ENCODE data around the gene LIMA1.
A peak's percentile ranks its signal among the peaks of the same experiment; 100 is the strongest.
"Not testable (repeated sequence)": the region's sequence is repeated elsewhere in the genome, so short reads cannot be mapped to it uniquely, and the experiment has no call there.

The LIMA1 gene

DNA sequence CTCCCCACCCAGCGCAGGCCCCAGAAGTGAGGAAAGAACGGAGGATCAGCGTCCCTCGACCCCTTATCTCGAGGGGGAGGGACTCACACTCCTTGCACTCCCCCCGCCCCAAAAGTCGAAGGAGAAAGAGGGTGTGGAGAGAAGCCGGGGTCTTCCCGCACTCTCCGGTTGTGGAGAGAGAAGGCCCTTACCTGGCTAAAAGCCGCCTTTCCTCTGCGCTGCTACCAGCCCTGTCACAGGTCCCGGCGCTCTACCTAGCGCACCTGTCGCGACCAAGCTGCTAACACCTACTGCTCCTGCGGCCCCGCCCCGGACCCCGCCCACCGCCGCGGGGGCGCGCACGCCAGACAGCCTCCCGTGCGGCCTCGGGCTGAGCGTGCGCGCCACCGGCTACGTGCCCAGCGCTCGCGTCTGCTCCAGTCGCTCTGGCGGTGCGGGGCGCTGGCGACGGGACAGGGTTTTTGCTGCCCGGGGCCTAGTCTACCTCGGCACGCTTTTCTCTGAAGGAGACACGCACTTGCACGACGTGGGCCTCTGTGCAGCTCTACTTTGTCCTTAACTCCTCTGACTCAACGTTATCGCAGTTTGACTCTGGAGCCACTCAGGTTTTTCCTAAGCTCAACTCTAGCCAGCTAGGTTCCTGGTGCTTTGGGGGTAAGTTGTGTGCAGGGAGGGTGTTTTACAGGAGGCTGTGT, at the start of gene LIMA1:
Gene LIMA1 (minus strand): TSS at position 292 of the 695 bp plus-strand sequence. CDS start 34,769 bp downstream, outside the sequence.
- H3K4me1 ChIP-seq (ENCODE audit: insufficient read depth, low read length): peaks cover 26% of the 10 kb centered on the region

DNA sequence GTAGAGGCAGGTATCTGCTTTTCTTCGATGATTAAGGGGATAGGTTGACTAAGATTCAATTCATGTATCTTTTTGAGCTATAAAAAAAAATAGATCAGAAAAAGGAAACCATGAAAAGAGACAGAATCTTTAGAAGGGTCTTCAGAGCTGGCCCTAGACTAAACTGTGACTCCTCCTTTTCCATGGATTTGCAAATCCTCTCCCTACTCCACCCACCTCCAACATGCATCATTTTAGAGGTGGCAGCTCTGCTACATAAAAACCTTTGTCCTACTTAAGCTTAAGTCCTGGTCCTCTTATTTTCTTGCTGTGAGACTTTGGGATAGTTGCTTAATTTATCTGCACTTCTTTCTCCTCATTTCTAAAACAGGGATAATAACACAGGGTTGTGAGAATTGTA, 48.4 kb upstream of the LIMA1 start:
- Histone ChIP-seq H2AFZ (ENCODE audit: low read depth, low read length) (no peak overlapping the region), H3K79me2 (ENCODE audit: insufficient read depth, low read length) (no peaks in the 10 kb centered on the region), H3K4me1 (ENCODE audit: insufficient read depth, low read length) (no peaks in the 10 kb centered on the region)

More for the DNA sequence above, at the start of gene LIMA1:
- H4K20me1 ChIP-seq (ENCODE audit: insufficient read depth, low read length): no peaks in the 10 kb centered on the region
- H3K4me3 ChIP-seq (ENCODE audit: low read depth in 1 of 2, low read length in 2 of 2): peak within 1 kb of the TSS; percentile 56 to 85
- peaks cover 9% of the 10 kb centered on the region; the same call in 1 of the 2 replicates for H3K79me2 ChIP-seq (ENCODE audit: insufficient read depth, low read length)
- no peaks in the 10 kb centered on the region for H3K9me3 ChIP-seq (ENCODE audit: insufficient read depth, low read length, severe bottlenecking)
- TF ChIP-seq, protein P1, sequence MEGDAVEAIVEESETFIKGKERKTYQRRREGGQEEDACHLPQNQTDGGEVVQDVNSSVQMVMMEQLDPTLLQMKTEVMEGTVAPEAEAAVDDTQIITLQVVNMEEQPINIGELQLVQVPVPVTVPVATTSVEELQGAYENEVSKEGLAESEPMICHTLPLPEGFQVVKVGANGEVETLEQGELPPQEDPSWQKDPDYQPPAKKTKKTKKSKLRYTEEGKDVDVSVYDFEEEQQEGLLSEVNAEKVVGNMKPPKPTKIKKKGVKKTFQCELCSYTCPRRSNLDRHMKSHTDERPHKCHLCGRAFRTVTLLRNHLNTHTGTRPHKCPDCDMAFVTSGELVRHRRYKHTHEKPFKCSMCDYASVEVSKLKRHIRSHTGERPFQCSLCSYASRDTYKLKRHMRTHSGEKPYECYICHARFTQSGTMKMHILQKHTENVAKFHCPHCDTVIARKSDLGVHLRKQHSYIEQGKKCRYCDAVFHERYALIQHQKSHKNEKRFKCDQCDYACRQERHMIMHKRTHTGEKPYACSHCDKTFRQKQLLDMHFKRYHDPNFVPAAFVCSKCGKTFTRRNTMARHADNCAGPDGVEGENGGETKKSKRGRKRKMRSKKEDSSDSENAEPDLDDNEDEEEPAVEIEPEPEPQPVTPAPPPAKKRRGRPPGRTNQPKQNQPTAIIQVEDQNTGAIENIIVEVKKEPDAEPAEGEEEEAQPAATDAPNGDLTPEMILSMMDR (IDR thresholded peaks at IDR 0.05; ENCODE audit: borderline replicate concordance, extremely low read depth, low read length, poor library complexity, severe bottlenecking): peak; percentile 55
- TF ChIP-seq EZH2 (IDR thresholded peaks at IDR 0.05; ENCODE audit: borderline replicate concordance, low read depth, low read length, severe bottlenecking): no peak
- peak within 1 kb of the TSS; percentile 81 for H3K27ac ChIP-seq (ENCODE audit: low read length)
- H3K9ac ChIP-seq (ENCODE audit: low read depth, low read length): peak within 1 kb of the TSS; percentile 74
- H2AFZ ChIP-seq (ENCODE audit: low read depth, low read length): peak within 1 kb of the TSS; percentile 88
- peak within 1 kb of the TSS; percentile 95 for H3K4me2 ChIP-seq (ENCODE audit: insufficient read depth, low read length)
- peak; percentile 97 for ATAC-seq (ENCODE audit: insufficient read depth, low read depth)
- H3K36me3 ChIP-seq (ENCODE audit: insufficient read depth, low read length): no peaks in the 10 kb centered on the region
- no peaks in the 10 kb centered on the region for H3K27me3 ChIP-seq (ENCODE audit: insufficient read depth, low read length, poor library complexity)
- DNase-seq: peak; percentile 88

DNA sequence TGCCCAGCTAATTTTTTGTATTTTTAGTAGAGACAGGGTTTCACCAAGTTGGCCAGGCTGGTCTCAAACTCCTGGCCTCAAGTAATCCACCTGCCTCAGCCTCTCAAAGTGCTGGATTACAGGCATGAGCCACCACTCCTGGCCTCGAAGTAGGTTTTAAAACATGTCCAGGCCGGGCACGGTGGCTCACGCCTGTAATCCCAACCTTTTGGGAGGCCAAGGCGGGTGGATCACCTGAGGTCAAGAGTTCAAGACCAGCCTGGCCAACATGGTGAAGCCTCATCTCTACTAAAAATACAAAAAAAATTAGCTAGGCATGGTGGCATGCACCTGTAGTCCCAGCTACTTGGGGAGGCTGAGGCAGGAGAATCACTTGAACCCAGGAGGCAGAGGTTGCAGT, 45.3 kb upstream of the LIMA1 start:
- ATAC-seq (ENCODE audit: insufficient read depth, low read depth); DNase-seq; H4K20me1 ChIP-seq (ENCODE audit: insufficient read depth, low read length): not testable (repeated sequence)

More for the DNA sequence above, 48.4 kb upstream of the LIMA1 start:
- Histone ChIP-seq H3K4me3 (ENCODE audit: low read depth in 1 of 2, low read length in 2 of 2) (no peak overlapping the region), H4K20me1 (ENCODE audit: insufficient read depth, low read length) (no peaks in the 10 kb centered on the region), H3K9me3 (ENCODE audit: insufficient read depth, low read length, severe bottlenecking) (no peaks in the 10 kb centered on the region), H3K9ac (ENCODE audit: low read depth, low read length) (no peak overlapping the region), H3K4me2 (ENCODE audit: insufficient read depth, low read length) (no peak overlapping the region), H3K36me3 (ENCODE audit: insufficient read depth, low read length) (no peaks in the 10 kb centered on the region), H3K27ac (ENCODE audit: low read length) (no peak overlapping the region), H3K27me3 (ENCODE audit: insufficient read depth, low read length, poor library complexity) (no peaks in the 10 kb centered on the region)
- no peak for DNase-seq
- no peak for ATAC-seq (ENCODE audit: insufficient read depth, low read depth)
- TF ChIP-seq EZH2 (IDR thresholded peaks at IDR 0.05; ENCODE audit: borderline replicate concordance, low read depth, low read length, severe bottlenecking): no peak
- TF ChIP-seq, protein P1 (IDR thresholded peaks at IDR 0.05; ENCODE audit: borderline replicate concordance, extremely low read depth, low read length, poor library complexity, severe bottlenecking): no peak

DNA sequence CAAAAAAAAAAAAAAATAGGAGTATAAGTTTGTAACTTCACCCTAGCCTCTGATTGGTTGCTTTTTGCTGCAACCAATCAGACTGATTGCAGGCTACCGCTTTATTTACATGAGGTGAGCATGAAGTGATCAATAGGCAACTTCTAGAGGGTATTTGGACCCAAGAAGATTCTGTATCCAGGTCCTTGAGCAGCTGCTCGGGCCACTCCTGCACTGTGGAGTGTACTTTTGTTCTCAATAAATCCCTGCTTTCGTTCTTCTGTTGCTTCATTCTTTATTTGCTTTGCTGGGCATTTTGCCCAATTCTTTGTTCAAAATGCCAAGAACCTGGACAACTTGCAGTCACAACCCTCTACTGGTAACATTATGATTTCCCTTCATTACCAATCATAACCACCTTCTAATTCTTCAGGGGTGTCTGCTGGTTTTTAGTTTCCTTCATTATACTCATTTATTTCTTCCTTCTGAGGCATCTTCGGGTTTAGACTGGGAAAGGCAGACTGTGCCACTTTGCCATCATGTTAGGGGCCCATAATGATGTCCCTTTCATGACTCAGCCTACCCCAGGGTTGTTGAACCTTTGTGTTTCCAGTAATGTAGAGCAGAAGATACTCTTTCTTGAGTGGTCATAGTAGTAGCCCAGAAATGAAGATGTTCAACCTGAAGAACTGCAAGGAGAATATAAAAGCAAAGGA, 43.4 kb upstream of the LIMA1 start:
- Histone ChIP-seq H3K27me3 (ENCODE audit: insufficient read depth, low read length, poor library complexity) (no peaks in the 10 kb centered on the region), H3K79me2 (ENCODE audit: insufficient read depth, low read length) (no peaks in the 10 kb centered on the region), H3K36me3 (ENCODE audit: insufficient read depth, low read length) (no peaks in the 10 kb centered on the region), H3K4me1 (ENCODE audit: insufficient read depth, low read length) (no peaks in the 10 kb centered on the region), H3K27ac (ENCODE audit: low read length) (no peak overlapping the region), H2AFZ (ENCODE audit: low read depth, low read length) (no peak overlapping the region), H3K4me3 (ENCODE audit: low read depth in 1 of 2, low read length in 2 of 2) (no peak overlapping the region), H3K9me3 (ENCODE audit: insufficient read depth, low read length, severe bottlenecking) (no peaks in the 10 kb centered on the region), H4K20me1 (ENCODE audit: insufficient read depth, low read length) (no peaks in the 10 kb centered on the region), H3K9ac (ENCODE audit: low read depth, low read length) (no peak overlapping the region), H3K4me2 (ENCODE audit: insufficient read depth, low read length) (no peak overlapping the region)
- DNase-seq: no peak
- no peak for ATAC-seq (ENCODE audit: insufficient read depth, low read depth)
- TF ChIP-seq EZH2 (IDR thresholded peaks at IDR 0.05; ENCODE audit: borderline replicate concordance, low read depth, low read length, severe bottlenecking): no peak
- TF ChIP-seq, protein P1 (IDR thresholded peaks at IDR 0.05; ENCODE audit: borderline replicate concordance, extremely low read depth, low read length, poor library complexity, severe bottlenecking): no peak

More for the DNA sequence above, 45.3 kb upstream of the LIMA1 start:
- not testable (repeated sequence) for H3K9ac ChIP-seq (ENCODE audit: low read depth, low read length); H3K4me2 ChIP-seq (ENCODE audit: insufficient read depth, low read length); H3K9me3 ChIP-seq (ENCODE audit: insufficient read depth, low read length, severe bottlenecking); H3K27ac ChIP-seq (ENCODE audit: low read length); H3K4me3 ChIP-seq (ENCODE audit: low read depth in 1 of 2, low read length in 2 of 2); H3K36me3 ChIP-seq (ENCODE audit: insufficient read depth, low read length); H3K79me2 ChIP-seq (ENCODE audit: insufficient read depth, low read length); H3K4me1 ChIP-seq (ENCODE audit: insufficient read depth, low read length); H2AFZ ChIP-seq (ENCODE audit: low read depth, low read length); H3K27me3 ChIP-seq (ENCODE audit: insufficient read depth, low read length, poor library complexity)

All from DND-41 (cell line).